ENCODE results near the gene AK5.

GRCh38 chr1:77375990-77376389, 94.2 kb downstream of the AK5 start:
- no peak for TF ChIP-seq USF2 (IDR thresholded peaks at IDR 0.05; ENCODE audit: low read depth, low read length)
- no peak for TF ChIP-seq USF2 (CRISPR knock-in tag; IDR thresholded peaks at IDR 0.05; ENCODE audit: borderline replicate concordance)
- TF ChIP-seq SRSF1 (optimal IDR thresholded peaks at IDR 0.05; ENCODE audit: low read depth, low read length): no peak
- no peak for TF ChIP-seq ETS1 (CRISPR knock-in tag; IDR thresholded peaks at IDR 0.05)
- TF ChIP-seq SYNCRIP (IDR thresholded peaks at IDR 0.05; ENCODE audit: insufficient read depth, low read depth, low read length): no peak
- TF ChIP-seq DNMT1 (CRISPR knock-in tag; IDR thresholded peaks at IDR 0.05): no peak
- no peak for TF ChIP-seq YY1 (IDR thresholded peaks at IDR 0.05; ENCODE audit: insufficient read depth, insufficient replicate concordance, low read depth, low read length)
- TF ChIP-seq EZH2 (conservative IDR thresholded peaks at IDR 0.05; ENCODE audit: low read depth, low read length): no peak
- TF ChIP-seq TAF1 (CRISPR knock-in tag; IDR thresholded peaks at IDR 0.05): no peak
- TF ChIP-seq ZBTB1 (CRISPR knock-in tag; IDR thresholded peaks at IDR 0.05; ENCODE audit: borderline replicate concordance): no peak
- TF ChIP-seq TARDBP (CRISPR knock-in tag; IDR thresholded peaks at IDR 0.05): no peak
- no peak for TF ChIP-seq SP140L (CRISPR knock-in tag; IDR thresholded peaks at IDR 0.05; ENCODE audit: borderline replicate concordance)
